ENCODE measurements around the gene GMEB2. TPM values are rescaled to one million over a fixed set of nuclear protein-coding genes. Genes with fewer than 3 reads are reported as not detected.
A peak's percentile ranks its signal among the peaks of the same experiment; 100 is the strongest.

Gene GMEB2
- total RNA-seq, 3 donors from 2014 or later = 10.3 to 12.8 (median 11.4) TPM

DNA sequence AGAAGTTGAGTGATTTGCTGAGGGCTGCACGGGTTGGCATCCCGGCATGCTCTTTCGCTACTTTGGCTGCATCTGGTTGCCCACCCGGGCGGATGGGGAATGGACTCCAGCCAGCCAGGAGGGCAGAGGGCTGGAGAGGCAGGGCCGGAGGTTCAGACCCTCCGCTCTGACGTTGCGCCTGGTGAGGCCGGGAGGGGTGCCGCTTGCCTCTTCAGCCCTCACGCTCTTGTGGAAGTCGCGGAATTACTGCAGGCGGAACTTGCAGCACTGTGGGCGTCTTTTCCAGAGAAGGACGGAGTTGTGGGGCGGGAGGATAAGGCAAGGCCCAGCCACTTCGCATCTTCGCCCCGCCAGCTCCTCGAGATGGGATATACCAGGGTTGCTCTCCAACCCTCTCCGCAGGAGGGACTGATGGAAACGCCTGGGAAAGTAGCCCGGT lies 31.9 kb upstream of the GMEB2 start:
- H3K4me3 ChIP-seq = peak overlapping the region; percentile 50
- TF ChIP-seq, protein P1, sequence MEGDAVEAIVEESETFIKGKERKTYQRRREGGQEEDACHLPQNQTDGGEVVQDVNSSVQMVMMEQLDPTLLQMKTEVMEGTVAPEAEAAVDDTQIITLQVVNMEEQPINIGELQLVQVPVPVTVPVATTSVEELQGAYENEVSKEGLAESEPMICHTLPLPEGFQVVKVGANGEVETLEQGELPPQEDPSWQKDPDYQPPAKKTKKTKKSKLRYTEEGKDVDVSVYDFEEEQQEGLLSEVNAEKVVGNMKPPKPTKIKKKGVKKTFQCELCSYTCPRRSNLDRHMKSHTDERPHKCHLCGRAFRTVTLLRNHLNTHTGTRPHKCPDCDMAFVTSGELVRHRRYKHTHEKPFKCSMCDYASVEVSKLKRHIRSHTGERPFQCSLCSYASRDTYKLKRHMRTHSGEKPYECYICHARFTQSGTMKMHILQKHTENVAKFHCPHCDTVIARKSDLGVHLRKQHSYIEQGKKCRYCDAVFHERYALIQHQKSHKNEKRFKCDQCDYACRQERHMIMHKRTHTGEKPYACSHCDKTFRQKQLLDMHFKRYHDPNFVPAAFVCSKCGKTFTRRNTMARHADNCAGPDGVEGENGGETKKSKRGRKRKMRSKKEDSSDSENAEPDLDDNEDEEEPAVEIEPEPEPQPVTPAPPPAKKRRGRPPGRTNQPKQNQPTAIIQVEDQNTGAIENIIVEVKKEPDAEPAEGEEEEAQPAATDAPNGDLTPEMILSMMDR (IDR thresholded peaks at IDR 0.05) = no peak
- peak; percentile 68 for ATAC-seq
- peaks cover 18% of the 10 kb centered on the region for H3K4me1 ChIP-seq (ENCODE audit: low read depth)
- H3K9me3 ChIP-seq = no peaks in the 10 kb centered on the region
- peak in 1 of 3 donors; percentile 77 for DNase-seq
- intact Hi-C loops (cut with DNase I, micrococcal nuclease) = no loop called here
- H3K36me3 ChIP-seq (ENCODE audit: low read depth) = no peaks in the 10 kb centered on the region

DNA sequence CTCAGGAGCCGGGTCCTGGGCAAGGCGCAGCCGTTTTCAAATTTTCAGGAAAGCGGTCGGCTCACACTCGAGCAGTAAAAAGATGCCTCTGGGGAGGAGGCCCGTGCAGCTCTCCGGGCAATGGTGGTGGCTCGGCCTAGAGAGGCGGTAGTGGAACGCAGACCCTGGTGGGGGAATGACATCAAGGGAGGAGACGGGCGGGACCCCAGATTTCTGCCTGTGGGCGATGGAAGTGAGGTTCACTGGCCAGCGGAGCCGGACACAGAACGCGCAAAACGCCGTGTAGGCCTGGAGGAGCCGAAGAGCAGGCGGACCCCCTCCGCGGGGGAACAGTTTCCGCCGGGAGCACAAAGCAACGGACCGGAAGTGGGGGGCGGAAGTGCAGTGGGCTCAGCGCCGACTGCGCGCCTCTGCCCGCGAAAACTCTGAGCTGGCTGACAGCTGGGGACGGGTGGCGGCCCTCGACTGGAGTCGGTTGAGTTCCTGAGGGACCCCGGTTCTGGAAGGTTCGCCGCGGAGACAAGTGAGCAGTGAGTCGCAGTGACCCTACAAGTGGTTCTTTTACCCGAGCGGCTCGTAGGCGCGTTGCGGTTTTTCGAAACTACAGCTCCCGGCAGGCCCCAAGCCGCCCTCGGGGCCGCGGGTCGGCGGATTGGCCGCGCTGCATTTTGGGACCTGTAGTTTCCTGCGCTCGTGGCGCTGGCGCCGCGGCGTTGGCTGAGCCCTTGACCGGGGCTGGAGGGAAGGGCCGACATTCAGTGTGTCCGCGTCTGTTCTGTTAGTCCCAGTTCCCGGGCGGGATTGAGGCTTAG lies 31.2 kb upstream of the GMEB2 start, which contains the start of gene RTEL1:
TSS of gene RTEL1 (plus strand) at position 376 of the 812 bp plus-strand sequence. CDS start 1,091 bp downstream, outside the sequence.
- intact Hi-C loops (cut with DNase I, micrococcal nuclease) = no loop called here
- TF ChIP-seq, protein P1 (IDR thresholded peaks at IDR 0.05) = no peak
- peak; percentile 96 for ATAC-seq
- DNase-seq = peak; percentile 92 to 94 (median 94)
- Histone ChIP-seq H3K9me3 (no peaks in the 10 kb centered on the region), H3K4me1 (ENCODE audit: low read depth) (peaks cover 21% of the 10 kb centered on the region), H3K4me3 (peak within 1 kb of the TSS; percentile 50), H3K36me3 (ENCODE audit: low read depth) (no peaks in the 10 kb centered on the region)

DNA sequence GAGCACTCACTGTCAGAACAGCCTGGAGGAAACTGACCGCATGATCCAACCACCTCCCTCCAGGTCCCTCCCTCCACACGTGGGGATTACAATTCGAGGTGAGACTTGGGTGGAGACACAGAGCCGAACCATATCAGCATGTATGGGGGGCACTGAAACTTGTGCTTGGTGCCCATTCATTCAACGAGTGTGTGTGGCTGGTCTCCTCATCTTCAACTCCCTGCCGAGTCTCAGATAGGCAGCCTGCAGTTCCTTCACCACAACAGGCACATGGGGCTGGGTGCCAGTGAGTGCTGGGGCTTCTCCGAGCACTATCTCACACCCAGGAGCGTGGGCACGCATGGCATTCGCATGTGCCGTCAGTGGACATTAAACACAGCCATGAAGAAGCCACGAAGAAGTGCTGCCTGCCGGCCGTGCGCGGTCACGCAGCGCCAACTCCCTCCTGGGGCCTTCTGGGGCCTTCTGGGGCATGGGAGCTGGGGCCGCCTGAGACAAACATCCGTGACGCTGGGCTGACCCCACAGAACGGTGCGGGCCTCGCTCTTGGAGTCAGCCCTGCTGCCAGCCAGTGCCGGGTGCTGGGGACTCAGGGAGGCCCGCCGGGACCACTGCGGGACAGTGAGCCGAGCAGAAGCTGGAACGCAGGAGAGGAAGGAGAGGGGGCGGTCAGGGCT lies 30.5 kb upstream of the GMEB2 start:
- DNase-seq (peak in 1 of 3 donors; percentile 36), ATAC-seq (no peak)
- Histone ChIP-seq H3K36me3 (ENCODE audit: low read depth) (no peaks in the 10 kb centered on the region), H3K4me1 (ENCODE audit: low read depth) (peaks cover 26% of the 10 kb centered on the region), H3K9me3 (no peaks in the 10 kb centered on the region), H3K4me3 (no peak overlapping the region)
- TF ChIP-seq, protein P1 (IDR thresholded peaks at IDR 0.05) = no peak
- intact Hi-C loops (cut with DNase I, micrococcal nuclease) = no loop called here

DNA sequence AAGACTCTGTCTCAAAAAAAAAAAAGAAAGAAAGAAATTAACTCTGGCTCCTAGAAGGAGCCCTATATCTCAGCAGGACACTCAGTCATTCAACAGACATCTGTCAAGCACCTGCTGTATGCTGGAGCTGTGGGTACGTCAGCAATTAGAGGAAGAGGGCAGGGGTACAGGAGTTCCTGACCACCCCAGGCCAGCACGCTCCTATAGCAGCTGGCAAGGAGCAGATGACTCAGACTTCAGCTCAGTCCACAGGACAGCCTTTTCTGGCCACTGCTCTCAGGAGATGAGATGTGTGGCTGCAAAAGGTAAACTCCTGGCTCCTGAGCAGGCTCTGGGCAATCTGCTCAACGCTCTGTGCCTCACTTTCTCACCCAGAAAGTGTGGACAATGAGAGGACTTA lies 29.6 kb upstream of the GMEB2 start:
- DNase-seq (no peak), ATAC-seq (no peak)
- TF ChIP-seq, protein P1 (IDR thresholded peaks at IDR 0.05) = no peak
- intact Hi-C loops (cut with DNase I, micrococcal nuclease) = no loop called here
- Histone ChIP-seq H3K4me1 (ENCODE audit: low read depth) (peaks cover 30% of the 10 kb centered on the region), H3K9me3 (no peaks in the 10 kb centered on the region), H3K36me3 (ENCODE audit: low read depth) (no peaks in the 10 kb centered on the region), H3K4me3 (no peak overlapping the region)

DNA sequence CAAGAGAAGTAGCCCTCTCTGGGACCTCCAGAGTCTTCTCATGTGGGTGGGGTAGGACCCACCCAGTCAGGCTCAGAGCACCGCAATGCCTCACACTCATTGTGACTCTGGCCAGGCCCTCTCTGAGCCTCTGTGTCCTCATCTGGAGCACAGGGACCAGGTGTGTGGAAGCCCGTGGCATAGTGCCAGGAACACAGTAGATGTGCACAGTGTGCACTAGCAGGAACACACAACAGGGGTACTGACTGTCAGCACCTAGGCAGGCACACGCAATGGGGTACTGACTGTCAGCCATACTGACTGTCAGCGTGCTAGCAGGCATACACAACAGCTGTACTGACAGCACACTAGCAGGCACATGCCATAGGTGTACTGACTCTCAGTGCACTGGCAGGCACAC lies 28.3 kb upstream of the GMEB2 start:
- DNase-seq (no peak), ATAC-seq (no peak)
- intact Hi-C loops (cut with DNase I, micrococcal nuclease) = no loop called here
- no peak overlapping the region for H3K4me3 ChIP-seq
- H3K4me1 ChIP-seq (ENCODE audit: low read depth) = peaks cover 30% of the 10 kb centered on the region
- TF ChIP-seq, protein P1 (IDR thresholded peaks at IDR 0.05) = no peak
- no peaks in the 10 kb centered on the region for H3K36me3 ChIP-seq (ENCODE audit: low read depth)
- no peaks in the 10 kb centered on the region for H3K9me3 ChIP-seq
